Skin epidermis (tissue), 12 donors: Measurements from ENCODE around the gene KAT6B.

ENCODE experiments used
- H3K27ac ChIP-seq, 21 experiments: fragments of 200-600 bp; sonication (generic) in 11 of 21; one replicate each; pipeline ENCODE4 v1.5.0; 2020; ENCODE audit warnings: mild to moderate bottlenecking in 3 of 21, inconsistent platforms in 2 of 21, moderate library complexity in 2 of 21
- H3K4me3 ChIP-seq, 7 experiments: fragments of 200-600 bp; sonication (generic) in 2 of 7; one replicate each; pipeline ENCODE4 v1.5.0; 2020; ENCODE audit warnings: inconsistent platforms in 2 of 7, mild to moderate bottlenecking in 2 of 7, moderate library complexity in 1 of 7

Gene KAT6B

DNA sequence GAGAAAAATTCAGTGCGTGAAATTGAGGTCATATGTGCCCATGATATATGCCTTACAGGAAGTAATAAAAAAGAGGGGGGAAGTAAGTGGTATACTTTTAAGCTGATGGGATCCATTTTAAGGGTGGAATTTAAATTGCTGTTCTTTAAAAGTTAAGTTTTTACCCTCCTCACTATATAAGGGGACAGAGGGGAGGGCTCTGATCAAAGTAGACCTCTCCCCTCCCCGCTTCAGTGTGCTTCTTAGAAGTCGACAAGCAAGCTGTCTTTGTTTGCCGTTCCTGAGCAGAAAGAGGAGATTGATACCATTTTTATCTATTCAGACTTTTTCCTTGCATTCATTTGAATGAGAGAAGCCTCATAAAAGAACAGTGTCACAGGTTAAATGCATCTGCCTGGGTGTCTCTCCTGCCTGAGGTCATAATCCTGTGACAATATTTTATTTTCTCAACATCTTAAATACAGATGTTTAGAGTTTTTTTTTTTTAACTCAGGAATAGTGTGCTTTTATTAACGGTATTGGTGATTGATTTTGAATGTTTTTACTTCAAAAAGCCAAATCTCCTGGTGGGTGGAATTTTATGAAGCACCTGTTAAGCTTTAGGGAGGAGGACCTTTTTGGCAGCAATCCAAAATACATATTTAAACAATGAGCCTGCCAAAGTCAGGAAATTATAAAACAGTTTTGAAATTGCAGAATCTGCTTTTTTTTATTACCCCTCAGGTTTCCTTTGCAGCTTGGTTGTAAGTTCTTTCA, 141.7 kb downstream of the KAT6B start:
- H3K27ac ChIP-seq = peak overlapping the region in 1 of 21 experiments; percentile 17
- H3K4me3 ChIP-seq = no peak overlapping the region

- Histone ChIP-seq H3K27ac (no peak overlapping the region), H3K4me3 (no peak overlapping the region)
Observed at GRCh38 chr10:74968667-74969061, 142.3 kb downstream of the KAT6B start.

DNA sequence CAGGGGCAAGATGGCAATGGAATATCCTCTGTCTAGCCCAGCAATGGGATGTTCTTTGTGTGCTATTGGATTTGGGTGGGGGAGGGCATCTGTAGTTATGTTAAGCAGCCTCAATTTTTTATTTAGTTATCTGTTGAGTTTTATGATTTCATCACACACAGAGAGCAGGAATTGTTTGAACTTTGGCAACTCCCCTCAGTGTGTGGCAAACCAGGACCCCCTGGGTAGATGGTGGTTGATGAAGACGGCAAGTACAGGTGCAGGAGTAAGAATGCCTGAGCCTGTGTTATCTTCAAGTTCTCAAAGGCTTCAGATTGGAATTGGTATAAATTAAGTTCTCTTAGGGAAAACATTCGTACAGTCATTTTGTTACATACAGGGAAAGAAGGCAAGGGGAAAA, 142.7 kb downstream of the KAT6B start:
- no peak overlapping the region for H3K27ac ChIP-seq
- no peak overlapping the region for H3K4me3 ChIP-seq

DNA sequence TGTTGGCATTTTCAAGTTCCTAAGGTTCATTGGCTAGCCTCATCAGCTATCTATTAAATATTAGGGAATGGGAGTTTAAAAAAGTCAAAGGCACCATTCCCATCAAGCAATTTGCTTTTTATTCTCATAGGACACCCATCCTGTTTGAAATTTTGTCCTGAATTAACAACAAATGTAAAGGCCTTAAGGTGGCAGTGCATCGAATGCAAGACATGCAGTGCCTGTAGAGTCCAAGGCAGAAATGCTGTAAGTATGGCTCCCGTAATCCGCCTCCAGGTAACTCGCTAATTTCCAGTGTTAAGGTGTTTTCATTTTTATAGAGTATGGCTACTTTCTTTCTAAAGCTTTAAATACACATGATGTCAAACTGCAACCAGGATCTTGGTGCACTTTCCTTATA, 143.1 kb downstream of the KAT6B start:
- no peak overlapping the region for H3K4me3 ChIP-seq
- no peak overlapping the region for H3K27ac ChIP-seq

- Histone ChIP-seq H3K27ac (no peak overlapping the region), H3K4me3 (no peak overlapping the region)
Observed at GRCh38 chr10:74973741-74974392, 147.5 kb downstream of the KAT6B start.

- Histone ChIP-seq H3K27ac (no peak overlapping the region), H3K4me3 (no peak overlapping the region)
Observed at GRCh38 chr10:74975758-74976157, 149.4 kb downstream of the KAT6B start.

- no peak overlapping the region for H3K27ac ChIP-seq
- no peak overlapping the region for H3K4me3 ChIP-seq
Observed at GRCh38 chr10:74976565-74976964, 150.2 kb downstream of the KAT6B start.

DNA sequence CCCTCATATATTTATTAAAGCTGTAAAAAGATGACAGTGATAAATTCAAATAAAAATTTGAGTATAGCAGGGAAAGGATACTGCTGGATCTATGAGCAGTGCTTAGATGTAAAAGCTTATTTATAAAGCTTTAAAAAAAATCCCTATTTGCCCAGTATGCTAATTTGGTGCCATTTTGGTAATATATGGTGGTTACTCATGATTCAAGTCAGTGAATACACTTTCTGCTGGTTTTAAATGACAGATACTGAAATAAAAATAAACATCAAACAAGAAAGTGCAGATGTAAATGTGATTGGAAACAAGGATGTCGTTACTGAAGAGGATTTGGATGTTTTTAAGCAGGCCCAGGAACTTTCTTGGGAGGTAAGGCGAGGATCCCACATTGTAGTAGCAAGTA, 150.7 kb downstream of the KAT6B start:
- H3K4me3 ChIP-seq = no peak overlapping the region

DNA sequence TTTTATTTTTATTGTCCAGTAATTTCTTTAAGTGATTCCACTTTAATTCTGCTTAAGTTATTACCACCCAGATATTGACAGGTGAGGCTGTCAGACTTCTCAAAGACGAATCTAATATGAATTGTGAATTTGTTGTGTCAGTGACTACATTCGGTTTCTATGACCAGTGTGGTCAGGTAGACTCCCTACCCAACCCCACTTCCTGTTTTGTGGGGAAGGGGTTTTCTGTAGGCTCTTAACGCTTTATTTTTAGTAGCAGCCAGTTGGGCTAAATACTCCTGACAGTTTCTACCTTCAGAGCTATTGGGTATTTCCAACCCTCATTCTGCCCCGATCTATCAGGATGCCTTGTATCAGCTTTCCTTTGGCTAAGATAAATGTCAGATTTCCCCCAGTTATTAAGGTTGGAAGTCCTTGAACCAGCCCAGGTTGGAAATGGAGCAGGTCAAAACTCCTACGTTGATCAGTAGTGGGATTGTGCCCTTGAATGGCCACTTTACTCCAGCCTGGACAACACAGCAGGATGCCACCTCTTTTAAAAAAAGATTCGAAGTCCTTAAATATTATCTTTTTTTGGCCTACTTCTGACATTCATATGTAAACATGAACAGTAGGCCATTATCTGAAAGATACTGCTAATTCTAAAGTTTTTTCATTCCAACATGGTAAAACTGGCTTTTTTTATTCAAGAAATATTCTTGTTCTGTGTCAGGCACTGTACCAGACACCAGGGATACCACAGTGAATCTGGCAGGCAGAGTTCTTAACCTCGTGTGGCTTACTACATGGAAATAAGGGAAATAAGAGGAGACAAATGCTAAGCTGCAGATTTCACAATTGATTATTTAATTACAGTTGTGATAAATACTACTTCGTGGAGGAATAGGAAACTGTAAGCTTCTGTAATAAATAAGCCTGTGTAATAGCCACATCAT, 151.8 kb downstream of the KAT6B start:
- Histone ChIP-seq H3K27ac (no peak overlapping the region), H3K4me3 (no peak overlapping the region)

More for the DNA sequence above, 150.7 kb downstream of the KAT6B start:
- H3K27ac ChIP-seq = no peak overlapping the region

DNA sequence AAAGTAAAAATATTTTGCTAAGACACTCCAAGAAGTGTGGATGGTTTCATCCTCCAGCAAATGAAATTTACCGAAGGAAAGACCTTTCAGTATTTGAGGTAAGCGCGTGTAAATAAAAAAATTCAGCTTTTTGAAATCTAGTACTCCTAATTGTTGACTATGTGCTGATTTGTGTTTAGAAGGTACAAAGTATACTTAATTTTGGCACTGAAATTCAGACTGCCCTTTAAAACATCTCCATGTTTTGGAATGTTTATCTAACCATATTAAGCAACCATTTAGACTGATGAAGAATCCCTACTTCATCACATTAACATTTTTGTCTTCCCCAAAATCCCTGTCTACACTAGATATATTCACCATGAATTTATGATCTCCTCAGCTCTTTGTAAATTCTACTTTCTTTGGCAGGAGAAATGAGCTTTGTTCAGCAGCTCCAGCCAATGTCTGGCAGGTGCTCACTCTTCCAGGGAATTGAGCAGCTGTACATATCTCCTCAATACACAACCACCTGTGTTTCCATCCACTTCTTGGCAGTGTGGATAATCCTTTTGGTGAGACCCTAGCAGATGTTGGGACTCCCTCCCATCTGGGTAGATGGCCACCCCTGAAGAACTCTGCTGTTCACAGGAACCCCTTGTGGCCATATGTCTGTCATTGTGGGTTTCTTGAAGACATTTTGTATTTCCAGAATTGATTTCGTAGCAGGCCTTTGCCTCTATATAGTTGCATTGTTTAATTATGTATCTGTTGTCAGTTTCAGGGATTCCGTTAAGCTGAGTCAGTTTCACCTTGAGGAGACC, 155.6 kb downstream of the KAT6B start:
- Histone ChIP-seq H3K27ac (no peak overlapping the region), H3K4me3 (no peak overlapping the region)

DNA sequence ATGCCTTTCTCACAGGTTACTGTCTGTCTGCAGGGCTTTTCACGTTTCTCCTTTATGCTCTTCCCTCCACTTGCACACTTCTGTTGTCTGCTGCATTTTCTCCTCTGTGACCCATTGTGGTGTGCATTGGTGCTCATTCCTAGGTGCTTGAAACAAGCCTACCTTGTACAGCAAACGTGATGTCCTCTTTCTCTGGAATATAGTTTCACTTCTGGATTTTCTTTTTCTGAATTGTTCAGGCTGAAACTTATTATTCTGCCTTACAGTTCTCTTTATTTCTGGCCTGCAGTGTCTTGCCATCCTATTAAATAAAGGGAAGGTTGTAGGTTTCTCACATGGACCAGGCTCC, 156.2 kb downstream of the KAT6B start:
- no peak overlapping the region for H3K4me3 ChIP-seq
- no peak overlapping the region for H3K27ac ChIP-seq

- Histone ChIP-seq H3K27ac (no peak overlapping the region), H3K4me3 (no peak overlapping the region)
Observed at GRCh38 chr10:74983383-74983782, 157.0 kb downstream of the KAT6B start.

GRCh38 chr10:74987339-74988053, 161.1 kb downstream of the KAT6B start:
- Histone ChIP-seq H3K27ac (no peak overlapping the region), H3K4me3 (no peak overlapping the region)

- no peak overlapping the region for H3K4me3 ChIP-seq
- H3K27ac ChIP-seq = no peak overlapping the region
Observed at GRCh38 chr10:74988054-74988775, 161.8 kb downstream of the KAT6B start.

DNA sequence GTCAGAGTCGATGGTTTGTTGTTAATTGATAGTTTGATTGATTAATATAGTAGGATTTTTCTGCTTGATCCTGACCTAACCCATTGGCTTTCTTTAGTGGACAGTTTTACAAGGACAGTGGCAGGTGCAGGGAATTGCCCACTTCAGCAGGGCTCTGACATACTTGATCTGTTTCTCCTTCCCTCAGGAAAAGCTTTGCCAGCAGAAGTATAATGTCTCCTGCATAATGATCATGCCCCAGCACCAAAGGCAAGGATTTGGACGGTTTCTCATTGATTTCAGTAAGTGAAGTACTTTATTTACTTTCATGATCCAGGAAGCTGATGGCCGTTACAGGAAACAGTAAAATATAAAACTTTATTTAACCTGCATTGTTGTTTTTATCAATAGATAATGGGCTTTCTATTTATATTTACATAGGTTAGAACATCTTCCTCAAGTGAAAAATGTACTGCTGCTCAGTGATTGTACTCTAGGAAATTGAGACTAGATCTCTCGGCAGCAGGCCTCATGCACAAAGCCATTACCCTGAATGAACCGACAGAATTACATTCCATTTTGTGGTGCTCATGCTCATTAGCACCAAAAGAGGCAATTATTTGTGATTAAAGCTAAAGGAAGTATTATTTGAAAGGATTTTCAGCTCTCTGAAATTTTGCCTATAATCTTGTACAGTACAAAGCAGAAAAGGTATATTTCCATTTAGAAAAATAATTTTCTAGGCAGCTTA, 162.6 kb downstream of the KAT6B start:
- H3K27ac ChIP-seq = no peak overlapping the region
- no peak overlapping the region for H3K4me3 ChIP-seq

DNA sequence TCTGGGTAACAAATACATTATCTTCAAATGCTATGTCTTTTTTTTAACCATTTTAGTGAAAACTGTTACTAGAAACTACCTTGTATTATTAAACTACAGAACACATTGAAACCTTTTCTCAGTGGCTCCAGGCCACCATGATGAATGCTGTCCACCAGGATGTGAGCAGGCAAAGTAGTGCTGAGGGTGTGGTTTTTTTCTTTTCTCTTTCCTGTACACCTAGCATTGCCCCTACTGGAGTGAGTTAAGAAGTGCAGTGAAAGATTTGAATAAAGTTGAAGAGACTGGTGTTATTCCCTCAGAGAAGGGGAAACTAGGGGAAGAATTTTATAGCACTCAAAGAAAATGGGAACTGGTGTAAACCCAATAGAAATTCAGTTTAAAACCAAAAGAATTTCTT, 165.0 kb downstream of the KAT6B start:
- Histone ChIP-seq H3K27ac (no peak overlapping the region), H3K4me3 (no peak overlapping the region)

DNA sequence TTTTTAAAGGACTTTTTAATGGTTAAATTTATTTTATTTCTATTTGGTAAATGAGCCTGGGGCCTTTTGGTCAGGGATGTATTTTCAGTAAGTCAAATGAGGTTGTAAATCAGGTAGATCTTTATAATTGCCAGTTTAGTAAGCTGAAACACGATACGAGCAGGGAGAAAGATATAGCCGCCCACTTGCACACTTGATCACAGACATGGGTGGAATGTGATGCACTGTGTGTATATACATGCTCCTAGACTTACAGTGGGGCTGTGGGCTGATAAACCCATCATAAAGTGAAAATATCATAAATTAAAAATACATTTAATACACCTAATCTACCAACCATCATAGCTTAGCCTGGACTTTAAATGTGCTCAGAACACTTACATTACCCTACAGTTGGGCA, 165.7 kb downstream of the KAT6B start:
- H3K4me3 ChIP-seq = no peak overlapping the region

GRCh38 chr10:74993649-74994048, 167.2 kb downstream of the KAT6B start:
- Histone ChIP-seq H3K27ac (no peak overlapping the region), H3K4me3 (no peak overlapping the region)

More for the DNA sequence above, 165.7 kb downstream of the KAT6B start:
- H3K27ac ChIP-seq = no peak overlapping the region
